ENCODE results near the gene MAPRE2.

Gene MAPRE2

GRCh38 chr18:35038029-35038428 is 3.2 kb upstream of the MAPRE2 start:
- DNase-seq (ENCODE audit: low read depth, low spot score) = no peak

DNA sequence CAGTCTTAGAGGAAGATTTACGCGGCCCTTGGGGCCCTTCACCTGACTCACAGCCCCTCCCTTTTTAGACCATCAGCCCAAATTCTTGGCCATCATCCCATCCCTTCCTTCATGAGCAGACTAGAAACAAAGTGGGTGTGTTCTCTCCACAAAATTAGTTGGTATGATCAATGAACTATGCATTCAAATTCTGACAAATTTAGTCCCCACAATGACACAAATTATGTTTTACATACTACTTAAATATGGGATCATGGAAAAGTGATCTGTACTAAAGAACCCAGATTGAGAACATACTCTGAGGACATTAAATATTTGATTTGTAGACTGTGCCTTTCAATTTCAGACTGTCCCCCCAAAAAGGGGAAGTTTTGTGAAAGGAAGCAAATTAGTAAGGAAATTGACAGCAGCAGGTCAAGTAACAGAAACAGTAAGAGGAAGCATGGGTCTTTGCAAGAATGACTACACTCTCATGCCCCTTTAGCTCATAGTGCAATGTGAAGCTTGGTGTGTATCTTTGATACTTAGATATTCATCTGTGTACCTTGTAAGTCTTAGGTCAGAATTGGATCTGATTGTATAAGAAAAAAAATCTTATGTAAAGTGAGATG is 2.2 kb upstream of the MAPRE2 start:
- DNase-seq (ENCODE audit: low read depth, low spot score) = no peak

GRCh38 chr18:35040638-35040987 is 600 bp upstream of the MAPRE2 start:
- no peak for DNase-seq (ENCODE audit: low read depth, low spot score)

GRCh38 chr18:35041815-35042387 is 688 bp downstream of the MAPRE2 start:
- DNase-seq (ENCODE audit: low read depth, low spot score) = peak; percentile 50

DNA sequence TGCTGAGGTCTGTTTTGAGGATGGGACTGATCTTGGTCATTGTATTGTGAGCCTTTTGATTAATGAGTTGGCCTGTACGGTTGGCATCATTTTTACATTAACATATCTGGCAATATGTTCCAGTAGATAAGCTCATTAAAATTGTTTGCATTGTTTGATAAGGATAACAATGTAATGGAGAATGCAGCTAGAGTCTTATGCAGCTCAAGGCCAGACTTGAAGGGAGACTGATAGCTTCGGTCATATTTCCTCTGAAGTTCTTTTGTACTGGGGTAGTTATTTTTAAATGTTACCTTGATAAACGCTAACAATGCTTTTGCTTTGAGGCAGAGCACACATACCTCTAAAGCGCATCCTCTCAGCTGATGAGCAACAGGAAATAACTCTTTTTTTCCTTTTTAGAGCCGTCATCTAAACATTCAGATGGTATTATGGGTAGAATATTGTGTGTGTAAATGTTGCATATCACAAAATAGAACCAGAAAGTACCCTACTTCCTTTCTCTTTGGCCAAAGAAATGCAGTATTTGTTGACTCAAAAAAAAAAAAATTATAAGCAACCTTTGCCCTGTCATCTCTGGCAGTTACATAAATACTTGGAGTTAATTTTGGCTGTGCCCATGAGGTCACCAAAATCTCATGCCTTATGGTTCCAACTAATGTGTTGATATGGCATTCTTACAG is 1.3 kb downstream of the MAPRE2 start:
- no peak for DNase-seq (ENCODE audit: low read depth, low spot score)

GRCh38 chr18:35043207-35043606 is 2.0 kb downstream of the MAPRE2 start:
- DNase-seq (ENCODE audit: low read depth, low spot score) = no peak

- no peak for DNase-seq (ENCODE audit: low read depth, low spot score)
Measured at GRCh38 chr18:35045121-35045520, 3.9 kb downstream of the MAPRE2 start.

- no peak for DNase-seq (ENCODE audit: low read depth, low spot score)
Measured at GRCh38 chr18:35045806-35046205, 4.6 kb downstream of the MAPRE2 start.

- no peak for DNase-seq (ENCODE audit: low read depth, low spot score)
Measured at GRCh38 chr18:35047697-35048292, 6.6 kb downstream of the MAPRE2 start.

GRCh38 chr18:35049111-35050027 is 8.2 kb downstream of the MAPRE2 start:
- DNase-seq (ENCODE audit: low read depth, low spot score) = no peak

DNA sequence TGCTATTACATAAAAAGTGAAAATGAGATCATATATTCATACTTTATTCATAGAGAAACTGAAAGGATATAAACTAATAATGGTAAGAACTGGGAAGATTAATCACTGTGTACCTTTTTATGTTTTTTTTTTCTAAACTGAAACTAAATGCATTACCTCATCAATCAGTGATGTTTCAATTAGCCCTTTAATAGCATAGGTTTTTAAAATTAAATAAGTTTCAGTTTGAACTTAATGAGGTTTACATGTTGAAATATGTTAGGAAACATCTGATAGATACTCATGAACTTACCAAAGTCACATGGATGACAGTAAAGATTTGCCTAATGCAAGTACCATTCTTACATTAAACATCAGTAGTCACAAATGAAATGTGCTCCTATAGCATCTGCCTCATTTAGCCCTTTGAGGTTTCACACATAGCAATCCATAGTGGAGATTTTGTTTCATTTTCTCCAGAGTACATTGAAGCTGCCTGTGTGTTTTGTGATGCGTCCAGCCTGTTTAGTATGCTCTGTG is 8.9 kb downstream of the MAPRE2 start:
- DNase-seq (ENCODE audit: low read depth, low spot score) = peak; percentile 36

GRCh38 chr18:35050705-35051195 is 9.5 kb downstream of the MAPRE2 start:
- DNase-seq (ENCODE audit: low read depth, low spot score) = peak; percentile 46

GRCh38 chr18:35051641-35052377 is 10.6 kb downstream of the MAPRE2 start:
- peak; percentile 41 for DNase-seq (ENCODE audit: low read depth, low spot score)

- DNase-seq (ENCODE audit: low read depth, low spot score) = no peak
Measured at GRCh38 chr18:35054401-35054800, 13.2 kb downstream of the MAPRE2 start.

DNA sequence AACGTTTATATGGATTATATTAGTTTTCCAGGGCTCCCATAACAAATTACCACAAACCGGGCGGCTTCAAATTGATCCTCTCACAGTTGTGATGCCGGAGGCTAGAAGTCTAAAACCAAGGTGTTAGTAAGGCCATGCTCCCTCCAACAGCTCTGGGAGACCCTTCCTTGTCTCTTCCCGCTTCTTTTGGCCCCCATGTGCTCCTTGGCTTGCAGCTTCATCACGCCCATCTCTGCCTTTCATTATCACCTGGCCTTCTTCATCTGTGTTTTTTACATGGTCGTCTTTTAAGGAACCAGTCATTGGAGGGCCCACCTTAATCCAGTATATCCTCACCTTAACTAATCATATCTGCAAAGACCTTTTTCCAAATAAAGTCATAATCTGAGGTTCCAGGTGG is 13.9 kb downstream of the MAPRE2 start:
- DNase-seq (ENCODE audit: low read depth, low spot score) = no peak

DNA sequence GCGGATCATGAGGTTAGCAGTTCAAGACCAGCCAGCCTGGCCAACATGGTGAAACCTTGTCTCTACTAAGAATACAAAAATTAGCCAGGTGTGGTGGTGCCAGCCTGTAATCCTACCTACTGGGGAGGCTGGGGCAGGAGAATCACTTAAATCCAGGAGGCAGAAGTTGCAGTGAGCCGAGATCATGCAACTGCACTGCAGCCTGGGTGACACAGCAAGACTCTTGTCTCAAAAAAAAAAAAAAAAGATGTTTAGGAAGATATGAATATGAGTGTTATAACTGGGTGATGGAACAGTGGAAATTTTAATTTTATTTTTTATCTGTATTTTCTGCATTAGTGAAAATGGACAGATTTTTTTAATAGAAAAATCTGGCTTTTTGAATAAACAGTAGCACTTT is 14.5 kb downstream of the MAPRE2 start:
- no peak for DNase-seq (ENCODE audit: low read depth, low spot score)

- no peak for DNase-seq (ENCODE audit: low read depth, low spot score)
Measured at GRCh38 chr18:35059280-35059927, 18.2 kb downstream of the MAPRE2 start.

- no peak for DNase-seq (ENCODE audit: low read depth, low spot score)
Measured at GRCh38 chr18:35060122-35060815, 19.1 kb downstream of the MAPRE2 start.

DNA sequence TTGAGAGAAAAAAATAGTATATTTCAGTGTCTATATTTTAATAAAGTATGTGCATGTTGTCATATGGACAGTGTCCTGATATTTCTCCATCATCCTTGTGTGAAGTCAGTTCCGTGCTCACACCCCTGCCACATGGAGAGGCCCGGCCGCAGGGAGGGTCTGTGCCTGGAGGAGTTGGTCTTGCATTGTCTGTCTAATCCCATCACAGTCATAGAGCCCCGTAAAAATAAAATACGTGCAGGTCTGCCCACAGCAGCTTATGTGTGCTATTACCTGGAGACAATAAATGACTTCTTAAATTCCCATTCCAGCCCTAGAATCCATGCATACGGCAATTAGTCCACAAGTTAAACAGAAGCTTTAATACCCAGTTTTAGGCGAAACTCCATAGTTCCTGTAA is 20.1 kb downstream of the MAPRE2 start:
- DNase-seq (ENCODE audit: low read depth, low spot score) = no peak

- DNase-seq (ENCODE audit: low read depth, low spot score) = no peak
Measured at GRCh38 chr18:35061804-35062203, 20.6 kb downstream of the MAPRE2 start.
